Measurements from ENCODE around the gene HMG20A.

HMG20A gene

GRCh38 chr15:77410701-77411618, 9.7 kb upstream of the HMG20A start:
- no peak for TF ChIP-seq ZFP30 (CRISPR knock-in tag; IDR thresholded peaks at IDR 0.05)
- TF ChIP-seq ESRRG (CRISPR knock-in tag; IDR thresholded peaks at IDR 0.05) = no peak
- TF ChIP-seq TSHZ2 (CRISPR knock-in tag; IDR thresholded peaks at IDR 0.05) = no peak
- no peak for TF ChIP-seq TOX (CRISPR knock-in tag; IDR thresholded peaks at IDR 0.05; ENCODE audit: borderline replicate concordance)
- TF ChIP-seq OSR1 (CRISPR knock-in tag; IDR thresholded peaks at IDR 0.05) = no peak
- TF ChIP-seq ZC3H10 (CRISPR knock-in tag; IDR thresholded peaks at IDR 0.05) = no peak
- no peak for TF ChIP-seq ZNF70 (CRISPR knock-in tag; IDR thresholded peaks at IDR 0.05)
- TF ChIP-seq ZFP3 (CRISPR knock-in tag; IDR thresholded peaks at IDR 0.05) = no peak
- no peak for TF ChIP-seq SNAI2 (CRISPR knock-in tag; IDR thresholded peaks at IDR 0.05)
- TF ChIP-seq PPARA (CRISPR knock-in tag; IDR thresholded peaks at IDR 0.05; ENCODE audit: borderline replicate concordance) = no peak
- no peak for TF ChIP-seq POU6F1 (CRISPR knock-in tag; IDR thresholded peaks at IDR 0.05; ENCODE audit: borderline replicate concordance, low read depth)
- no peak for TF ChIP-seq PATZ1 (CRISPR knock-in tag; IDR thresholded peaks at IDR 0.05; ENCODE audit: borderline replicate concordance)
- no peak for TF ChIP-seq ZNF8 (CRISPR knock-in tag; IDR thresholded peaks at IDR 0.05)
- no peak for ATAC-seq

GRCh38 chr15:77411619-77411976, 9.1 kb upstream of the HMG20A start:
- TF ChIP-seq OSR1 (CRISPR knock-in tag; IDR thresholded peaks at IDR 0.05) (no peak), CSDC2 (CRISPR knock-in tag; IDR thresholded peaks at IDR 0.05) (no peak), PATZ1 (CRISPR knock-in tag; IDR thresholded peaks at IDR 0.05; ENCODE audit: borderline replicate concordance) (no peak), BACH2 (CRISPR knock-in tag; IDR thresholded peaks at IDR 0.05; ENCODE audit: borderline replicate concordance) (no peak), ESRRG (CRISPR knock-in tag; IDR thresholded peaks at IDR 0.05) (no peak), TSHZ2 (CRISPR knock-in tag; IDR thresholded peaks at IDR 0.05) (no peak), POU6F1 (CRISPR knock-in tag; IDR thresholded peaks at IDR 0.05; ENCODE audit: borderline replicate concordance, low read depth) (no peak), TOX (CRISPR knock-in tag; IDR thresholded peaks at IDR 0.05; ENCODE audit: borderline replicate concordance) (no peak), GLIS3 (CRISPR knock-in tag; IDR thresholded peaks at IDR 0.05) (no peak), ZC3H10 (CRISPR knock-in tag; IDR thresholded peaks at IDR 0.05) (no peak), RARB (CRISPR knock-in tag; IDR thresholded peaks at IDR 0.05) (no peak), ARNTL (CRISPR knock-in tag; IDR thresholded peaks at IDR 0.05; ENCODE audit: borderline replicate concordance, low read depth) (no peak), ZFP30 (CRISPR knock-in tag; IDR thresholded peaks at IDR 0.05) (no peak), ZNF70 (CRISPR knock-in tag; IDR thresholded peaks at IDR 0.05) (no peak), CREB5 (CRISPR knock-in tag; IDR thresholded peaks at IDR 0.05; ENCODE audit: low read depth) (no peak), ZNF565 (CRISPR knock-in tag; conservative IDR thresholded peaks at IDR 0.05; ENCODE audit: low read depth) (no peak), ZNF8 (CRISPR knock-in tag; IDR thresholded peaks at IDR 0.05) (no peak)
- ATAC-seq = no peak

Data from SK-N-SH treated with all-trans-retinoic acid at 6 μM for 48 hours (cell line).